Activated CD4-positive, alpha-beta T cell treated with anti-CD3 and anti-CD28 coated beads, Interleukin-2, Interleukin-4, amounts not matched to agents 100 ng/mL and 50 ng/mL, durations not matched to agents 16 hours and 8 hours (primary cell): ENCODE measurements around the gene CPED1.

Experiments used
- DNase-seq: peaks from one replicate; pipeline ENCODE4 v3.0.0-alpha.2; 2020; ENCODE audit warnings: low spot score

Gene CPED1

GRCh38 chr7:120988591-120989256 is at the start of gene CPED1:
CPED1 (plus strand) TSS chr7:120988711; CDS start chr7:120989622, 911 bp downstream.
- DNase-seq, result peak; percentile 8

DNA sequence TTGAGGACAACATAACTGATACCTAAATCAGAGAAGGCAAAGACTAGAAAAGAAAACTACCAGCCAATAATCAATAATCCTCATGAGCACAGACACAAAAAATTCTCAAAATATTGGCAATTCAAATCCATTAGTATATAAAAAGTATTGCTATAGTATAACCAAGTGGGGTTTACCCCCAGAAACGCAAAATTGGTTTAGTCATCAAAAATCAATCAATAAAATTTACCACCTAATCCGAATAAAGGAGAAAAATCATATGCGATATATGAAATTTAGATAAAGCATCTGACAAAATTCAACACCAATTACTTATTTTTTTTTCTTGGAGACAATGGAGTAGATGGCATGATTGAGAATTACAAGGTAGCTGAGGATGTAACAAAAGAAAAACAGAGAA is 49.2 kb upstream of the CPED1 start:
- no peak for DNase-seq

DNA sequence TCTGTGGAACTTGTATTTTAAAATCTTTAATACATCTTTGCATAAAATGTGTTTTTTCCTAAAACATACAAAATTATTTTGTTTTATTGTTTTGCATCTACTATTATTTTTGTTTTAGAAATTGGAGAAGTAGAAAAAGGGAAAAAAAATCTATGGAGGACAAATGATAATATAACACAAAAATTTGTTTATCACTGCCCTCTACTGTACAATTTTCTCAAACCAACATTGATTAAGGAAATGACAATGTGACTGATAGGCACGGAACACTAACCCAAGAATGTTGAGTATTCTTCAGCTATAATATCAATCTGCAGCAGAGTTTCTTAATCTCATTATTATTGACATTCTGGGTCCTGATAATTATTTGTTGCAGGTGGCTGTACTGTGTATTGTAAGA is 47.4 kb upstream of the CPED1 start:
- no peak for DNase-seq

DNA sequence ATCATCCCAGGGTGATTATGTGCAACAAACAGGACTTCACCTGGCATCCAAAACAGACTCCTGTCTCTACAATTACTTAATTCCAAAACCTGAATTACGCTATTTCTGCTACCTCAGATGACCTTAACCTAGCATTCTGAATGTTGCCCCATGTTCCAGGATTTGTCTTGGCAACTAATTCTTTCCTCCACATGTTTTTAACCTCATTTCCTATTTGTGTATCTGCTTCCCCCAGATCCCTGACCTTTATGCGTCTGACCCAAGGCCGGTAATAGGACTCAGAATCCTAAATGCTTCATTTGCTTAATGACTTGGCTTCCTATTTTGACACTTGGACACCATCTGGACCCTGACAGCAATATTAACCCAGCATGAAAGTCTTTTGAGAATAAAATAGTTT is 46.7 kb upstream of the CPED1 start:
- no peak for DNase-seq

- DNase-seq, result no peak
Observed at GRCh38 chr7:120942861-120943260, 45.6 kb upstream of the CPED1 start.

- no peak for DNase-seq
Observed at GRCh38 chr7:120944826-120945562, 43.5 kb upstream of the CPED1 start.

DNA sequence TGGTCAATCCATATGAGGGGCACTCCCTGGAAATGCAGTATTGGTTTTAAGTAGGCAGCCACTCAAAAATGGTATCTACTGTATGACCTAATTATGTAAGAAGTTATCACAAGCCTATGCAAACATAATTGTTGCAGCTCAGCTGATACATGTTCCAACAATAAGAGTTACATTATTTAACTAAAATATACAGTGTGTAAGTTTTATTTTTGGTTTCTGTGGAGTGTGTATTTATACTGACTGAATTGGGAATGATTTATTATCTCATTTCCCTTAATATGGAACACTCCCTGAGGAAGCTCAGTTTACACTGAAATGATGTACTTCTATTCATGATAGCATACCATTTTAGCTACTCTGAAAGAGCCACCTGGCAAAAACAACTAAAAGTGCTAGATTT is 40.5 kb upstream of the CPED1 start:
- no peak for DNase-seq

GRCh38 chr7:120949393-120949911 is 39.1 kb upstream of the CPED1 start:
- no peak for DNase-seq

- no peak for DNase-seq
Observed at GRCh38 chr7:120949998-120950538, 38.4 kb upstream of the CPED1 start.

- DNase-seq, result peak; percentile 97
Observed at GRCh38 chr7:120950539-120951308, 37.8 kb upstream of the CPED1 start, which contains the start of gene ING3. ING3 (plus strand) TSS chr7:120950777; CDS start chr7:120950897, 120 bp downstream.

- DNase-seq, result no peak
Observed at GRCh38 chr7:120951309-120951699, 37.2 kb upstream of the CPED1 start.

DNA sequence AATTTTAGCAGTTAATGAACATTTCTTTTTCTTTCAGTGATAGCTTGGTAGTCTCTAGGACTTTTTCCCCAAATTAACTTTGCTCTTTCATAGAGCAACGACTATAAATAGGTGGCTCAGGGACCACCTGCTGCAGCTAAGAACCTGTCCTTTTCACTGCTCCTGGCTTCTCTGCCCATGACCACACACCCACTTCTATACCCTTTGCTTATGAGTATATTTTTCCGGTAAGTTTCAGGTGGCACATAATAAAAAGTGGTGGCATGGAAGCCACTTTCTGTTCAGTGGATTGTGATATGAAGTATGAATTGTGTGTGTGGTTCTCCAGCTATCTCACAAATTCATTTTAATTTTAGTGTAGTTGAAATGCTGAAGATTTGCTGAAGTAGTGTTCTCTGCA is 36.7 kb upstream of the CPED1 start:
- DNase-seq, result no peak

GRCh38 chr7:120955577-120956149 is 32.8 kb upstream of the CPED1 start:
- peak; percentile 54 for DNase-seq

- DNase-seq, result no peak
Observed at GRCh38 chr7:120959929-120960484, 28.5 kb upstream of the CPED1 start.

DNA sequence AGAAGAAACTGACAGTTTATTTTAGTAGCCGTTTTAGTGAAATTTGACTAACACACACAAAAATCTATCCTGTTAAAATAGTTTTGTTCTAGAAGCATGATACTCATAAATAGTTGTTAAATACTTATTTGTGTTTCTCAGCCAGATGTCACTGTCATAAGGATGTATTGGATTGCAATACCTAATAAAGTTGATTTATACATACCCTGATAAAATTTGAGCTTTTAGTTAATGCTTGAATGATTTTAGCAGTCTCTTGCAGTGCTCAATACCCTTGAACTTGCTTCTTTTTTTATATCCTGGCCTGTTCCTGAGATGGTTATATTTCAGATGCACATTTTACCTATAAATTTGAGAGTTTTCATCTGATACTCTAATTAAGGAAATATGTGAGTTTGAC is 27.8 kb upstream of the CPED1 start:
- DNase-seq, result no peak

DNA sequence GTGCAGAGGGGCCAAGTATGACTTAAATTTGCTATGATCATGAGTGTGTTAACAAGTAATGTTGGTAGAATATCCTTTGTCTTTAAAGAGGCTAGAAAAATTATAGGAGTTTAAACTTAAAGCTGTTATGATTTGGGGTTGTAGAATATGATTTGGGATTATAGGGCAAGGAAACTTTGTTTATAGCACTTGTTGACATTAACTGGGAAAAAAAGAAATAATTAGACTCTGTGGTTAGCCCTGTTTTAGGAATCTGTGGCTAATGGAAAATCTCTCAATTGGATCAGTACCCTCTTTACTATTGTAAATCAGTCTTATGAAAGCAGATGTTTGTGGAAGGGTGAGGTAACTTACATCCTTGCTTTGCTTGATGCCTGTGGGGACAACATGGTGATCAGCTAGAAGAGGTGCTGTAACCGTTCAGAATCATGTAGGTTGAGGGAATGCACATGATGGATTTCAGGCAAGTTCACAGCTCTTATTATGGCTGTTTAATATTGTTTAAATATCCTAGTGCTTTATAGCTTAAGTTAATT is 26.8 kb upstream of the CPED1 start:
- DNase-seq, result no peak

- no peak for DNase-seq
Observed at GRCh38 chr7:120964088-120964487, 24.4 kb upstream of the CPED1 start.

GRCh38 chr7:120966961-120967360 is 21.6 kb upstream of the CPED1 start:
- DNase-seq, result peak; percentile 24

GRCh38 chr7:120973849-120974248 is 14.7 kb upstream of the CPED1 start:
- no peak for DNase-seq

GRCh38 chr7:120979765-120980499 is 8.6 kb upstream of the CPED1 start:
- DNase-seq, result peak; percentile 21

- no peak for DNase-seq
Observed at GRCh38 chr7:120981117-120981516, 7.4 kb upstream of the CPED1 start.
